Measurements from ENCODE around the gene LZTS2.

DNA sequence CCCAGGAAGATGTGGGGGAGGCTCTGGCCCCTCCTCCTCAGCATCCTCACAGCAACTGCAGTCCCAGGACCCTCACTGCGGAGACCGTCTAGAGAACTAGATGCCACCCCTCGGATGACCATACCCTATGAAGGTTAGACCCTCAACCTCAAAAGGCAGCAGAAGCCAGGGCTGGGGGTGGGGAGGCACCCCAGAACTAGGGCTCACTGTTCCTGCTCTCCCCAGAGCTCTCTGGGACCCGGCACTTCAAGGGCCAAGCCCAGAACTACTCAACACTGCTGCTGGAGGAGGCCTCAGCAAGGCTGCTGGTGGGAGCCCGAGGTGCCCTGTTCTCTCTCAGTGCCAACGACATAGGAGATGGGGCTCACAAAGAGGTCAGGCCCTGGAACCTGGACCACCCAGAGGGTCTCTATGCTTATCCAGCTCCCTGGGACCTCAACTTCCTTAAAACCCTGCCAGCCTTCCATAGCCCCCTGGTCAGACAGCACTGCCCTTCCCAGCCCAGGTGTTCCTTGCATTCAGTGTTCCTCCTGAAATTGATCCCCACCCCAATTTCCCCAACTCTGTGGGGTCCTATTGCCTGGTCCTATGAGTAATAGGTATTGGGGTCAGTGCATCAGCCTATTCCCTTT, 26.6 kb upstream of the LZTS2 start:
- TF ChIP-seq, protein P1, sequence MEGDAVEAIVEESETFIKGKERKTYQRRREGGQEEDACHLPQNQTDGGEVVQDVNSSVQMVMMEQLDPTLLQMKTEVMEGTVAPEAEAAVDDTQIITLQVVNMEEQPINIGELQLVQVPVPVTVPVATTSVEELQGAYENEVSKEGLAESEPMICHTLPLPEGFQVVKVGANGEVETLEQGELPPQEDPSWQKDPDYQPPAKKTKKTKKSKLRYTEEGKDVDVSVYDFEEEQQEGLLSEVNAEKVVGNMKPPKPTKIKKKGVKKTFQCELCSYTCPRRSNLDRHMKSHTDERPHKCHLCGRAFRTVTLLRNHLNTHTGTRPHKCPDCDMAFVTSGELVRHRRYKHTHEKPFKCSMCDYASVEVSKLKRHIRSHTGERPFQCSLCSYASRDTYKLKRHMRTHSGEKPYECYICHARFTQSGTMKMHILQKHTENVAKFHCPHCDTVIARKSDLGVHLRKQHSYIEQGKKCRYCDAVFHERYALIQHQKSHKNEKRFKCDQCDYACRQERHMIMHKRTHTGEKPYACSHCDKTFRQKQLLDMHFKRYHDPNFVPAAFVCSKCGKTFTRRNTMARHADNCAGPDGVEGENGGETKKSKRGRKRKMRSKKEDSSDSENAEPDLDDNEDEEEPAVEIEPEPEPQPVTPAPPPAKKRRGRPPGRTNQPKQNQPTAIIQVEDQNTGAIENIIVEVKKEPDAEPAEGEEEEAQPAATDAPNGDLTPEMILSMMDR (IDR thresholded peaks at IDR 0.05), result no peak
- no peak for TF ChIP-seq POLR2A (IDR thresholded peaks at IDR 0.05)
